Spleen (tissue), 11 donors: ENCODE measurements around the gene ADORA2A. TPM values are rescaled to one million over a fixed set of nuclear protein-coding genes. Genes with fewer than 3 reads are reported as not detected.
A peak's percentile ranks its signal among the peaks of the same experiment; 100 is the strongest.

Experiments used
- DNase-seq: peaks from one replicate; pipeline ENCODE4 v3.0.0-alpha.2; 2020
- H3K27ac ChIP-seq, 8 donors: fragments of 200-600 bp; sonication (generic) in 7 of 8; 1 replicate in 4 of 8; 2 replicates in 4 of 8; pipeline versions ENCODE4 v1.5.0 to v1.8.0; 2016 to 2021; ENCODE audit warnings: inconsistent platforms in 4 of 8, mild to moderate bottlenecking in 4 of 8, moderate library complexity in 1 of 8
- H3K27me3 ChIP-seq, 7 donors: fragments of 200-600 bp; sonication (generic) in 6 of 7; replicated peaks in 1 of 7; 1 replicate in 4 of 7; 2 replicates in 3 of 7; pipeline versions ENCODE4 v1.5.0 to v1.8.0; 2016 to 2021; ENCODE audit warnings: inconsistent platforms in 3 of 7, mild to moderate bottlenecking in 1 of 7
- H3K36me3 ChIP-seq, 6 donors: fragments of 200-600 bp; sonication (generic) in 5 of 6; 1 replicate in 4 of 6; 2 replicates in 2 of 6; pipeline versions ENCODE4 v1.5.0 to v1.8.0; 2016 to 2021; ENCODE audit warnings: inconsistent platforms in 2 of 6
- H3K4me1 ChIP-seq, 6 donors: fragments of 200-600 bp; sonication (generic) in 5 of 6; 1 replicate in 3 of 6; 2 replicates in 3 of 6; pipeline versions ENCODE4 v1.5.0 to v1.8.0; 2016 to 2021; ENCODE audit warnings: inconsistent platforms in 3 of 6
- H3K4me3 ChIP-seq, 8 donors: fragments of 200-600 bp; sonication (generic) in 7 of 8; 1 replicate in 4 of 8; 2 replicates in 4 of 8; pipeline versions ENCODE4 v1.5.0 to v1.8.0; 2016 to 2021; ENCODE audit warnings: inconsistent platforms in 4 of 8, mild to moderate bottlenecking in 4 of 8, moderate library complexity in 2 of 8
- H3K9me3 ChIP-seq, 8 donors: fragments of 200-600 bp; sonication (generic) in 7 of 8; 1 replicate in 4 of 8; 2 replicates in 4 of 8; pipeline versions ENCODE4 v1.5.0 to v1.8.0; 2016 to 2021; ENCODE audit warnings: inconsistent platforms in 4 of 8
- CTCF ChIP-seq, 11 experiments: fragments of 200-600 bp in 7 of 11; fragments of 450-650 bp in 4 of 11; sonication (generic) in 4 of 11; IDR thresholded peaks in 8 of 11; conservative IDR thresholded peaks in 3 of 11; 1 replicate in 7 of 11; 2 replicates in 4 of 11; pipeline versions ENCODE4 v1.4.0 to v1.8.0; 2016 to 2021; ENCODE audit warnings: antibody characterized with exemption in 11 of 11, inconsistent platforms in 4 of 11, mild to moderate bottlenecking in 1 of 11
- POLR2A ChIP-seq, 3 donors: fragments of 450-650 bp; IDR thresholded peaks; one replicate each; pipeline ENCODE4 v1.5.1; 2017; ENCODE audit warnings: antibody characterized with exemption in 3 of 3, mild to moderate bottlenecking in 1 of 3
- POLR2AphosphoS5 ChIP-seq, 3 donors: sonication (generic); formaldehyde crosslinking; IDR thresholded peaks; one replicate each; pipeline ENCODE4 v1.5.1; 2017; ENCODE audit warnings: antibody characterized with exemption in 3 of 3
- WGBS, 5 donors: extraction: QIAGEN DNeasy Blood & Tissue Kit in 3 of 5; methylation state at CpG; one replicate each; pipeline versions ENCODE4 v1.1.5 to v1.1.7; 2013 to 2018; 5-methylcytosine and 5-hydroxymethylcytosine counted together
- intact Hi-C: fragments of 100-400 bp; cut with DNase I; formaldehyde crosslinking; loops from one replicate; pipeline ENCODE4 v1.15.0; 2023; ENCODE audit warnings: low total_unique reads
- polyA plus RNA-seq, 3 donors: library from polyadenylated mRNA; stranded (reverse); fragments of 200-250 nt; gene quantifications; one replicate each; pipeline ENCODE4 v1.2.1, GENCODE V29; 2013
- total RNA-seq, 7 donors: library from RNA; depleted of rRNA in 3 of 7; stranded (reverse); fragments of >200 nt in 3 of 7; fragmentation: NEBNext Ultra II Directional in 4 of 7; extraction: Animal tissue kit (Norgen Biotek cat#: 25700) in 4 of 7; gene quantifications; one replicate each; pipeline versions ENCODE4 v1.1.0 to v1.2.1, GENCODE V29; 2016 to 2021
- donor health status: healthy with polysubstance abuse.
- donor health status: DM: no; HTN: no; CAD: no; lungs with moderate emphysema.
- donor health status: DM: no; HTN: no; CAD: no.
- donor health status: Bipolar disorder and iron deficiency.
- donor health status: healthy.
- donor health status: DM: no; HTN: no; CAD: no.
- donor health status: DM: yes; HTN: yes; CAD: no.

Gene ADORA2A
- total and polyA plus RNA-seq, 10 donors = 8.3 to 31.1 (median 20.2) TPM

- Histone ChIP-seq H3K27ac (peak overlapping the region in 6 of 8 donors; percentile 6 to 64 (median 50)), H3K36me3 (no peaks in the 10 kb centered on the region)
- WGBS, 5 donors = 51 to 64% (median 55%) methylated on average over 6 of the region's 6 CpGs
Observed at GRCh38 chr22:24463071-24463760, 35.8 kb downstream of the ADORA2A start.

GRCh38 chr22:24465566-24465965, 38.2 kb downstream of the ADORA2A start:
- Histone ChIP-seq H3K27ac (peak overlapping the region in 7 of 8 donors; percentile 34 to 68 (median 62)), H3K9me3 (no peaks in the 10 kb centered on the region), H3K4me3 (no peak overlapping the region), H3K4me1 (peaks cover 0 to 52% (median 21%) of the 10 kb centered on the region in 6 donors), H3K27me3 (no peaks in the 10 kb centered on the region), H3K36me3 (no peaks in the 10 kb centered on the region)
- no peak for DNase-seq
- intact Hi-C loops = no loop called here
- 78 to 87% (median 83%) methylated on average over 5 of the region's 5 CpGs for WGBS, 5 donors
- TF ChIP-seq POLR2AphosphoS5 (IDR thresholded peaks at IDR 0.05) (no peak), POLR2A (IDR thresholded peaks at IDR 0.05) (no peak), CTCF (IDR thresholded peaks at IDR 0.05 in 8 of 11, conservative IDR thresholded peaks at IDR 0.05 in 3 of 11) (no peak)

More at GRCh38 chr22:24463071-24463760, 35.8 kb downstream of the ADORA2A start:
- no peak overlapping the region for H3K4me3 ChIP-seq
- intact Hi-C loops = no loop called here
- no peaks in the 10 kb centered on the region for H3K9me3 ChIP-seq
- peaks cover 0 to 62% (median 31%) of the 10 kb centered on the region in 6 donors for H3K4me1 ChIP-seq
- no peak for TF ChIP-seq CTCF (IDR thresholded peaks at IDR 0.05 in 8 of 11, conservative IDR thresholded peaks at IDR 0.05 in 3 of 11)
- TF ChIP-seq POLR2A (IDR thresholded peaks at IDR 0.05) = no peak
- TF ChIP-seq POLR2AphosphoS5 (IDR thresholded peaks at IDR 0.05) = no peak
- no peaks in the 10 kb centered on the region for H3K27me3 ChIP-seq
- no peak for DNase-seq

DNA sequence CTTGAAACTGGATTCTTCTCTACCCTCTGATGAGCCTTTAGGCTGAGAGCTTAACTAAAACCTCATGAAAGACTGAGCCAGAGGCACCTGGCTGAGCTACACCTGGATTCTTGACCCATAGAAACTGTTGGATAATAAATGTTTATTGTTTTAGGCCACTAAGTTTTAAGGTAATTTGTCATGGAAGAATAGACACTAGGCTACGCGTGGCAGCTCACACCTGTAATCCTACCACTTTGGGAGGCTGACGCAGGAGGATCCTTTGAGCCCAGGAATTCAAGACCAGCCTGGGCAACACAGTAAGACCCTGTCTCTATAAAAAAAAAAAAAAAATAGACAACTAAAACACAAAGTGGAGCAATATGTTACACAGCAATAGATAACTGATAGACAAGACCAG, 38.6 kb downstream of the ADORA2A start:
- Histone ChIP-seq H3K36me3 (no peaks in the 10 kb centered on the region), H3K4me1 (peaks cover 0 to 48% (median 17%) of the 10 kb centered on the region in 6 donors), H3K27ac (peak overlapping the region in 7 of 8 donors; percentile 34 to 68 (median 62)), H3K4me3 (no peak overlapping the region), H3K27me3 (no peaks in the 10 kb centered on the region), H3K9me3 (no peaks in the 10 kb centered on the region)
- TF ChIP-seq POLR2A (IDR thresholded peaks at IDR 0.05) = no peak
- 96 to 99% (median 98%) methylated on average over 3 of the region's 3 CpGs for WGBS, 5 donors
- DNase-seq = no peak
- intact Hi-C loops = no loop called here

- TF ChIP-seq CTCF (IDR thresholded peaks at IDR 0.05 in 8 of 11, conservative IDR thresholded peaks at IDR 0.05 in 3 of 11) (no peak), POLR2AphosphoS5 (IDR thresholded peaks at IDR 0.05) (peak in 1 of 3 donors; percentile 12)
- 18 to 39% (median 24%) methylated on average over 1 of the region's 1 CpG for WGBS, 5 donors
- no peak for DNase-seq
Observed at GRCh38 chr22:24466716-24467328, 39.4 kb downstream of the ADORA2A start.

More at GRCh38 chr22:24466716-24467328, 39.4 kb downstream of the ADORA2A start:
- Histone ChIP-seq H3K36me3 (no peaks in the 10 kb centered on the region), H3K27ac (peak overlapping the region in 7 of 8 donors; percentile 37 to 68 (median 62)), H3K9me3 (no peaks in the 10 kb centered on the region), H3K4me1 (peaks cover 0 to 50% (median 19%) of the 10 kb centered on the region in 6 donors), H3K27me3 (no peaks in the 10 kb centered on the region), H3K4me3 (no peak overlapping the region)
- intact Hi-C loops = no loop called here
